GM18868 (cell line): ENCODE data around the gene CTSH.

Experiments used
- ATAC-seq: cut with Tn5 transposase; IDR thresholded peaks from one replicate; pipeline ENCODE4 v1.9.1; 2021; ENCODE audit warnings: mild to moderate bottlenecking, moderate library complexity; ENCODE audit not compliant: unreplicated experiment

The CTSH gene, protein sequence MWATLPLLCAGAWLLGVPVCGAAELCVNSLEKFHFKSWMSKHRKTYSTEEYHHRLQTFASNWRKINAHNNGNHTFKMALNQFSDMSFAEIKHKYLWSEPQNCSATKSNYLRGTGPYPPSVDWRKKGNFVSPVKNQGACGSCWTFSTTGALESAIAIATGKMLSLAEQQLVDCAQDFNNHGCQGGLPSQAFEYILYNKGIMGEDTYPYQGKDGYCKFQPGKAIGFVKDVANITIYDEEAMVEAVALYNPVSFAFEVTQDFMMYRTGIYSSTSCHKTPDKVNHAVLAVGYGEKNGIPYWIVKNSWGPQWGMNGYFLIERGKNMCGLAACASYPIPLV

DNA sequence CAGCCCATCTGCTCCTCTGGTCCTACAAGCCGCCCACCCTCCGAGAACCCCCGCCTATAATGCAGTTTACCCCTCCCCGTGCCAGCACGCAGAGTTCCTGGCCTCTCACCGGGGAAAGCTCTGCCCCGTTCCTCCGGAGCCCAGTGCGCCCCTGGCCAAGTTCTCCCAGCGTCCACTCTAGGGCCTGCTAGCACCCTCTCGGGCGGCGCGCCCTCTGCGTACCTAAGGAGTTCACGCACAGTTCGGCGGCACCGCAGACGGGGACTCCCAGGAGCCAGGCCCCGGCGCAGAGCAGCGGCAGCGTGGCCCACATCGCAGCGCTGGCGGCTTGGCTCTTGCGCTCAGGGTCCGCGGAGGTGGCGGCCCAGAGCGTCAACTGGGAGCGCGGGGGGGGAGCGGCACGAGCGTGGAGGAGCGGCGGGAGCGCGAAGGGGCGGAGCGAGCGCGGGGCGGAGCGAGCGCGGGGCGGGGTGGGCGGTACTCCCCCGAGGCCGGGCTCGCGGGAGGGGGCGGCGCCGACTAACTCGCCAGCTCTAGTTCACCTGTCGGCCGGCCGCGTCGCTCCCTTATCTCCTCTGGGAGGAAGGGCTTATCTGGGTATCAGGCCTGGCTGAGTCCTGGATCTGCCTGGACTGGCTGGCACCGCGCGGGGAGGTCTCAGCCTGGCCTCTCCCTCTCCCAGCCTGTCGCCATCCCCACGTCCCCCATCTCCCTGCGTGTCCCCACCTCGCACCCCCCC lies at the start of gene CTSH:
Gene CTSH (minus strand): TSS at position 378 of the 739 bp plus-strand sequence. CDS start 65 bp downstream, at position 313.
- peak; percentile 67 for ATAC-seq

GRCh38 chr15:78993931-78994530 lies 49.2 kb upstream of the CTSH start:
- no peak for ATAC-seq

GRCh38 chr15:78993257-78993930 lies 48.5 kb upstream of the CTSH start:
- ATAC-seq = no peak

DNA sequence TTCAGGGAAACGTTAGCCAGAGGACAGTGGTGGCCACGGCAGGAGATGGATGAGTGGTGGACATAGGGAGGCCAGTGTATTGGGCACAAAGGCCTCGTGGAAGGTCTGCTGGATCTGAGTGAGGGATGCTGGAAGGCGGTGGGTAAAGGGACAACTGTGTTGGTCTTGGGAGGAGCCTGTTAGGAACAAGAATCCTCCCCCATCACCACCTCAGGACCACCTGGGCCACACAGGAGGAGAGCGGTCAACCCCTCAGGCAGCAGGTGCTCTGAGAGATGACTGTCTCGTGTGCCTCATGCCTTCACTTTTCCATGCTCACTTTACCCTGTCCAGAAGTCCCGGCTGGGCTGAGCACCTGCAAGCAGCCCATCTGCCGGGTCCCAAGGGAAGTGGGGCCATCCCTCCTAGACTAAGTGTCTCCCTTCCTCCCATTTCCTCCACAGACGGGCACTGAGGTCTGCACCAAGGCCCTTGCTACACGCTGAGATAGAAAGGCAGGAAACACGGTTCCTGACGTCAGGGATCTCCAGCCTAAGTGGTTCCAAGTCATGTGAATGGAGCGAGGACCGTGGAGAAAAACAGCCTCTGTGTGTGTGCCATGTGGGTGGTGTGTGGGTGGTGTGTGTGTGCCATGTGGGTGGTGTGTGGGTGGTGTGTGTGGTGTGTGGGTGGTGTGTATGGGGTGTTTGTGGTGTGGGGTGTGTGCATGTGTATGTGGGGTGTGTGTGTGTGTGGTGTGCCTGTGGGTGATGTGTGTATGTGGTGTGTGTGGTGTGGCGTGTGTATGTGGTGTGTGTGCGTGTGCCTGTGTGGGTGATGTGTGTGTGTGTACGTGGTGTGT lies 47.8 kb upstream of the CTSH start:
- no peak for ATAC-seq

DNA sequence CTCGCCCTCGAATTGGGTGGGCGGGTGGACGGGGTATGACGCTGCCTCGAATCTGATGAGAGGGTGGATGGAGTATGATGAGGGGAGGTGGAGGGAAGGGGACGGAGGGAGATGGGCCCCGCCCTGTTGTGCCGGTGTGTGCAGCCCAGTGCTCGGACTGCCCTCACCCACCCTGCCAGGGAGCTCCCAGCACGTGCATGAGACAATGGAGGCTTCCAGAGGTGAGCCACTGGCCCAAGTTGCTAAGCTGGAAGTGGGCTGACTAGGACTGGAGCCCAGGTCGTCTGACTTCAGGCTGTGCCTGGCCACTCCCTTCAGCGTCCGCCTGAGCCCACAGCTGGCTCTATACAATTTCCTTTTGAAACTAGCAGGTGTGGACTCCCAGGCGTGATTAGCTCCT lies 47.0 kb upstream of the CTSH start:
- no peak for ATAC-seq

- no peak for ATAC-seq
Observed at GRCh38 chr15:78991476-78991875, 46.6 kb upstream of the CTSH start.

DNA sequence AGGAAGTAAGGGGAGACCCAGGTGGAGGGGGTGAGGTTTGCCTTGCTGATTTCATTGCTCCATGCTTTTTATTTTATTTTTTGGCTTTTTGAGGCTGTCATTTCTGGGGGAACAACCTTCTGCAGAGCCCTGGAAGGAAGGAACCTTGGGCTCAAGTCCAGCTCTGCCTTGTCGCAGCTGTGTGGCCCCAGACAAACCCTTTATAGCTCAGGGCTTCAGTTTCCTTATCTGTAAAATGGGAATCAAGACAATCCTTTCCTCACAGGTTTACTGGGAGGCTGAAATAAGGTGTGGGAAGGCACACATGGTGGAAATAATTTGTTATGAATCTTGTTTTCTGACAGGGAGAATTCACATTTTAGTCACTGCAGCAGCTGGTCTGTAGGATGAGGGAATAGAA lies 45.4 kb upstream of the CTSH start:
- no peak for ATAC-seq

DNA sequence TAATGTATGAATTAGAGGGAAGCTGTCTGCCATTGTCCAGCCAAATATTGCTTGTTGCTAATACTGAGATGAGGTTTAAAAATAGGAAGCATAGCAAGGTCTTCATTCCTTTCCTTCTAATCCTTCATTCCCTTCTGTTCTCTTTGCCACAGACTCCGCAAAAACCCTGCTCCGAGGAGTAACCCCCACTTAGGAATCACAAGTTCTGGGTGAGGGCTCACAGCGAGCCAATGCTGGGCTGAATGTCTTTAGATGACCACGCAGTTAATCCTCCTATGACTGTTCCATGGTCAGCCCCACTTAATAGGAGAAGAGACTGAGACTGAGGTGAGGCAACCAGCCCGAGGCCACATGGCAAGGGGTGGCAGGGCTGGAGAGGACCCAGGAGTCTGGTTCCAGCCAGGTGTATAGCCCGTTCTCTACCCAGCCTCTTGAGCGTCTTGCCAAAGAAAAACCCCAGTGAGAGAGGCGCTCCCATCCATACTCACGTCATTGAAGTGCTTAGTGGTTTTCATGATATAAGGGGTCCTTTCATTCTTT lies 44.9 kb upstream of the CTSH start:
- no peak for ATAC-seq

- ATAC-seq = peak; percentile 50
Observed at GRCh38 chr15:78988361-78988911, 43.6 kb upstream of the CTSH start.

GRCh38 chr15:78987556-78988360 lies 42.9 kb upstream of the CTSH start:
- ATAC-seq = no peak

GRCh38 chr15:78985859-78986475 lies 41.1 kb upstream of the CTSH start:
- ATAC-seq = no peak

DNA sequence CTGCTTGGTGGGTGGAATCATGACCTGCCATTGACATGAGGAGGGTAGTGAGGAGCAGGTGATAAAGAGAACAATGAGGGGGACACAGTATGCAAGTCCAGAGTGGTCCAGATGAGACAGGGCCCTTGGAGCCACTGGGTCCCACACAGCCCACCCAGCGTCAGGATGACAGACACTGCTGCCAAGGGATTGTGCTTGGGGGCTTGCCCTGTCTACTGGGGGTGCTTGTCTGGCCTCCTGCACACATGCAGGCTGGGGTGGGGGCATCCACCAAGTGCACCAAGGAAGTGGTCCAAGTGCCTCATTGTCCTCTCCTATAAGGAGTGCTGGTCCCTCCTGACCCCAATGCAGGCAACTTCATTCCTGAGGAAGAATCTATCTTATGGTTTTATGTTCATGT lies 39.2 kb upstream of the CTSH start:
- ATAC-seq = no peak

GRCh38 chr15:78983146-78983918 lies 38.5 kb upstream of the CTSH start:
- ATAC-seq = no peak

- ATAC-seq = no peak
Observed at GRCh38 chr15:78982736-78983135, 37.9 kb upstream of the CTSH start.

- ATAC-seq = no peak
Observed at GRCh38 chr15:78981532-78982313, 36.9 kb upstream of the CTSH start.

DNA sequence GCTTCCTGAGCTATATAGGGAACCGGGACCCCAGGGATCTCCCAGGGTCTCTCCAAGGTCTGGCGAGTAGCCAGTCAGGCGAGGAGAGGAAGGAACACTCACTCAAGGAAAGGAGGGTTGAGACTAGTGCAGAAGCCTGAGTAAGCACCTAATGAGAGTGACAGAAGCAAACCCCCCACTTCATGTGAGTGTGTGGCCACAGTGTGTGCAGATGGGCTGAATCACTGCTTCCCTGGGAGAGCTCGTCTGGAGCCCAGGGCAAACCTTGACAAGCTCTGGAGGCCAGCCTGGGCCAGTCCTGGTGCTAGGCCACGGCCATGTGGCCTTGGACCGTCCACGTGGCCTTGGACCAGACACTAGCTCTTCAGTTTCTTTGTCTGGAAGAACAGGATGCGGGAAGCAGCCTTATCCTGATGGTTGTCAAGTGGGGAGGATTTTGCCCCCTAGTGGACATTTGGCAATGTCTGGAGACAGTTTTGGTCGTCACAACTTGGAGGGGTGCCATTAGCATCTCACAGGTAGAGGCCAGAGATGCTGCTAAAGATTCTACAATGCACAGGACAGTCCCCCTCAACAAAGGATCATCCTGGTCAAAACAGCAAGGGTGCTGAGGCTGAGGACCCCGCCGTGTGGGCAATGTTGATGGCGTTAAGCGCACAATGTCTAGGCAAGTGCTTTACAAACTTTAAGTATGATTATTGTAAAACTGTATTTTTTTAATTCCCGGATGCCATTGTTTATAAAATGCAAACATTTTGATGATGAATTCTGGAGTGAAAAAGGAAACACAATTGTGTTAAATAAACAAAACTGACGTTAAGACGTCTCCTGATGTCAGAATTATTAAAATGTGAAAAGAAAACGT lies 34.8 kb upstream of the CTSH start:
- ATAC-seq = no peak
